HG03378 (cell line): Measurements from ENCODE around the gene CAMKMT.

Source experiments
- ATAC-seq: cut with Tn5 transposase; IDR thresholded peaks from one replicate; pipeline ENCODE4 v1.9.1; 2021; ENCODE audit warnings: mild to moderate bottlenecking, moderate library complexity; ENCODE audit not compliant: unreplicated experiment

CAMKMT gene

DNA sequence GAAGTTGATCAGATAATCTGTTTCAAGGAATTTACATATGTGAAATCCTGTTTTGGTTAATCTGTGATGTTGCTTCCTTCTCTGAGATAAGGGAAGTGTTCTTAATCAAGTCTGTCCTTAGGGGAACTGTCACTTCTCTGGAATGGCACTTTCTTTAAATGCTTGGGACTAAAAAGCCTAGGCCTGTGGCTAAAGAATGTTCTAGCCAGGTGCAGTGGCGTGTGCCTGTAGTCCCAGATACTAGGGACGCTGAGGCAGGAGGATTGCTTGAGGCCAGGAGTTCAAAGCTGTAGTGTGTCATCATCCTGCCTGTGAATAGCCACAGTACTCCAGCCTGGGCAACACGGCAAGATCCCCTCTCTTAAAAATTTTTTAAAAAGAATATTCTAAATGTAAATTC, 362.2 kb downstream of the CAMKMT start:
- no peak for ATAC-seq

DNA sequence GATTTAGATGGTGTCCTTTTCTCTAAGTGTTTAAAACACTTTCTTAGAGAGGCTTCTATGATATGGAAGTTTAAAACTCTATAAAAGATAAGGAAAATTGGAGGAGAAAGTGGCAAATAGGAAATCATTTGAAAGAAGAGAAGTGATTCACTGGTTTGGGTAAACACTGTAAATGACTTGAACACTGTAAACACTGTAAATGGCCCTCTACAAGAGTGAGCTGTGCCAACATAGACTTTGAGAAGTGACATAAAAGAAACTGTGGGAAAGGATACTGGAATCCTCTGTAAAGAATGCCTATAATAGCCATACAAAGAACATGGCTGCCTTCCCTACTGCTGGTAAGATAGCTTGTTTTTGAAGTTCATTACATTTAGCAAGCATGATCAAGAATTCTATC, 368.8 kb downstream of the CAMKMT start:
- ATAC-seq = no peak

GRCh38 chr2:44731505-44731904, 369.8 kb downstream of the CAMKMT start:
- peak; percentile 89 for ATAC-seq

- no peak for ATAC-seq
Measured at GRCh38 chr2:44736270-44736942, 374.7 kb downstream of the CAMKMT start.

GRCh38 chr2:44740678-44741077, 378.9 kb downstream of the CAMKMT start:
- ATAC-seq = no peak

DNA sequence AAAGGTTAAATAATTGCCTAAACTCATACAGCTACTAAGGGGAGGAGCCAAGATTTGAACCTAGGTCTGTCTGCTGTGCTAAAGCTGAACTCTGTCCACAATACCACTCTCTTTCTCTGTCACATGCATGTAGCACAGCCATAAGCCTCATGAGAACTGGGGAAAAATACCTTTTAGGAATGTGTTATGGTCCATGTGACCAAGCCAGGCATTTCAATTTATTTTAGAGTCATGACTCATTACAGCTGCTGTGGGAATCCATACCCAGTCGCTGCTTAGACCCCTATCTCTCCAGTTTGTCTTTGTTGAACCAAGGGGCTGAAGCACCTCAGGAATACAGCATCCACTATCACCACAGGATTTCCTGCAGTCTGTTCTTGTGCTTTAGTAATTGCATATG, 379.8 kb downstream of the CAMKMT start:
- ATAC-seq = no peak

GRCh38 chr2:44742057-44742456, 380.3 kb downstream of the CAMKMT start:
- no peak for ATAC-seq

GRCh38 chr2:44743473-44743872, 381.7 kb downstream of the CAMKMT start:
- ATAC-seq = no peak

- no peak for ATAC-seq
Measured at GRCh38 chr2:44744961-44745892, 383.5 kb downstream of the CAMKMT start.

DNA sequence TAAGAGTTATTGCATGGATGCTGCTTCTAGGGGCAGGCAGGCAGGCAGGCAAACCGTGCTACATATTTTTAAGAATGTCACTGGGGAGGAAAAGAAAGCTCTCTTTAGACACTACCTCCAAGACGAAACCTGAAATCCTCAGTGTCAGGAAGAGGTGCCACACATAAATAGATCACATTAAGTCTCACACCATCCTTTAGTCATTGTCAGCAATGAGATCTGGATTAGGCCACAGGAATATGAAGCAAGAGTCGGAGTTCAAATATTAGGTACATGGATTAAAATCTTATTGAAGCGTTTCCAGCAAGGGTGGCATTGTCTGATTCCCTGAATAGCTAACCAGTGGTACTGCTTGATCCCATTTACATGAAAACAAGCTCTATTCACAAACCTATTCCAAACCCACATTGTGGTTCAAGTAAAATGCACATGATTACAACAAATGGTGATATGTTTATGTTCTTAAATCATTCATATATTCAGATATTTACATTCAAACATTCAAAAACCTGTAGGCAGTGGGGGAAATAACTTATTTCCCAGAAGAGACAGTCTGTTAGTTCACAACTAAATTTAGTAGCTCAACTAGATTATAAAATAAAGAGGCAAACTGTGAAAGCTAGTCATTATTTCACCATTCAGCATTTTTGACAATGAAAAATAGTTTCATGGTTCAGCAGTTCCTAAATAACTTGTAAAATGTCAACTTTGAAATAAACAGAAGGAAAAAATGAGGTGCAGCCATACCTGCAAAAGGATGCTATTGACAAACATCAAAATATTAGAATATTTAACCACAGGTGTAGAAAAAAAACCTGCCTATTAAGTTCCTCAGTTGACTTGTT, 384.4 kb downstream of the CAMKMT start:
- no peak for ATAC-seq

- no peak for ATAC-seq
Measured at GRCh38 chr2:44746856-44747615, 385.3 kb downstream of the CAMKMT start.

DNA sequence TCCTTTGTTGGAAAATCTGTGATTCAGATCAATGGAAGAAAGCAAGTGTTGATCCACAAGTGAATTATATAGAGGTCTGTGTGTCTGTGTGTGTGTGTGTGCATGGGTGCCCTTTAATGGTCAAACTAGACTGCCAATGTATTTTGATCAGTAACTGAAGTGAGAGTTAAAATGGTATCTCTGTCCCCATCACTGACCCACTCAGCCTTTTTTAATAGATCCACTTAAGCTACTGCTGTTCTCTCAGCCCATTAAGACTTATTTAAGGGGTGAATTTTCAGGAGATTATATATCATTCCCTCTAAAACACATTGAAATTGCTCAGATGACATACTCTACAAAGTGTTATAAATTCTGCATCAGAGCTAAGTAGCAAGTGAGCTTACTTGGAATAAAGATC, 386.0 kb downstream of the CAMKMT start:
- ATAC-seq = no peak

DNA sequence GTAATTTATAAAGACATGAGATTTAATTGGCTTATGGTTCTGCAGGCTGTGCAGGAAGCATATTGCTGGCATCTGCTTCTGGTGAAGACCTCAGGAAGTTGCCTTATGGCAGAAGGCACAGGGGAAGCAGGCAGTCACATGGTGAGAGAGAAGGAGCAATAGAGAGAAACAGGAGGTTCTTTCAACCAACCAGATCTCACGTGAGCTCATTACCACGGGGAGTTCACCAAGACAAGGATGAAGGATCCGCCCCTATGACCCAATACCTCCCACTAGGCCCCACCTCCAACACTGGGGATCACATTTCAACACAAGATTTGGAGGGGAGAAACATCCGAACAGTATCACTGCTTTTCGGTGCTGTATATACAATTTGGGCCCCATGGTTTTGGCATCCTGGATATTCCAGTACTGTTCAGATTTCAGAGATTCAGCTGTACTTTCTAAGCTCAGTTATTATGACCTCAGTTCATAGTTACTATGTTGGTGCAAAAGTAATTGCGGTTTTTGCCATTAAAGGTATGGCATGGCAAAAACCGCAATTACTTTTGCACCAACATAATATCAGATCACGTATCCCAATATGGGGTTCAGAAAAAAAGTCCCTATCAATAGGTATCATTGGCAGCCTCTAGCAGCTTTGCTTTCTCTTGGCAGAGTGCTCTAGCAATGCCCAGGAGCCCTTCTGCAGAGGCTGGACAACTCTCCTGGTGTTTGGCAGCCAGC, 390.2 kb downstream of the CAMKMT start:
- no peak for ATAC-seq

GRCh38 chr2:44752761-44753160, 391.0 kb downstream of the CAMKMT start:
- ATAC-seq = no peak

DNA sequence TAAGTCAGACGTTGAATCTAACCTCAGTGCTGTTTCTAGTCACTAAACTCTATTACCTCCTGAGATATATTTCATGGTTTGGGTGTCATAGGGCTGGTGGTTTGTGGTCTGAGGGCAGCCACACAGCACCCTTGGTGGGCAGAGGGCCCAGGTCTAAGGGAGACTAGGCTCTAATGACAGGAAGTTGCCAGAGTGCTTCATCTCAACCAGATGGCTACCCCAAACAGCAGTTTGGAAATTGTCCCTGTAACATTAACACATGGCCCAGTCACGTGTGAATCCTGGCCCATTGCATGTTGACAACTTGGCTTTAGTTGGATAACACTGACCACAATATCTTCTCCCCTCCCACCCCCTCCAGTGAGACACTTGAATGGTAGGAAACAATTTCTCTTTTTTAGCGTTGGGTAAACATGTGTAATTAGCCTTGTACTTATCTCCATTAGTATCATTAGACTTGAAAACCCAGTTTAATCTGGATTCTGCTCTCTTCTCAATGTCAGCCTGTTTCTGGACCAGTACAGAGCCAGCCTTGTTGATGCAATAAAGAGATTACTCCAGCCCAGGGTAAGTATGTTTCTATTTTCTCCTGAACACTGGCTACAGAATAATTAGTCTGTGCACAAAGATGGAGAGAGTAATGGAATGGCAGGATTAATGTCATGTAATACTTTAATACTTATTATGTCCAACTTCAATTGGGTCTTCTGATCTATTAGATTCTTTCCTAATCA, 392.0 kb downstream of the CAMKMT start:
- ATAC-seq = peak; percentile 82

DNA sequence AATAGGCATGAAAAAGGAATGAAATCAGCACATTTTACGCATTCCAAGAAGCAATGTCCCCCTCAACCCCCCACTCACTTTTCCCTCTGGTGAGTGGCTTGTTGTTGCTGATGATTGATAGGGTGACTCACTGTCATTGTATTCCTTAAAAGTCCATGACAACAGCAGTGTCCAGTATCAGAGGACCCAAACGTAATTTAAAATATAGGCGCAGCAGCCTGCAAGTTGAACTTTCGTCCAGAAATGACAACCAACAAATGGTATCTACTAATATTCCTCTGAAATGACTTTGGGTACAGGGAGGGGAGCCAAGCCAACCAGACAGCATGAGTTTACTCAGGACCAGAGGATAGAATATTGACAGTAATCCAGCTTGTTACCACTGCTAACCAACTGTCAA, 396.8 kb downstream of the CAMKMT start:
- ATAC-seq = no peak

GRCh38 chr2:44759823-44760222, 398.1 kb downstream of the CAMKMT start:
- ATAC-seq = no peak

DNA sequence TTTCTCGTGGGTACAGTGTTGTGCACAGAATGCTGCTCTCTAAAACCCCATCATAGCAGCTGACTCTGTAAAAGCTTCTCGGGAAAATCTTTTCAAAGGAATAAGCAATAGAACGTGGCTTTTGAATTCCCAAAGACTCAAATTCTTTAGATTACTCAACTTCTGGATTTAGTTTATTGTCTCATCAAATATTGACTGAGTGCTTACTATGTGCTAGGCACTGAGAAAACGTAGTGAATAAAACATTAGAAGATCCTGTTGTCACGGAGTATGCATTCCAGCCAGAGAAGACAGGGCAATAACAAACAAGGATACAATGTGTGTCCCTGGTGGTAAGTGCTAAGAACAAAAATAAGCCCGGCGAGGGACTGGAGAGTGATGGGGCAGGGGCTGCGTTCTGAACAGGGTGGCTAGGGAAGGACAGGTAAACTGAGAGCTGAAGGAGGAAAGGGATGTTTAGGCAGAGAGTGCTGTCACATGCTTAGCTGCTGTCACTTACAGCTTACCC, 401.6 kb downstream of the CAMKMT start:
- no peak for ATAC-seq

DNA sequence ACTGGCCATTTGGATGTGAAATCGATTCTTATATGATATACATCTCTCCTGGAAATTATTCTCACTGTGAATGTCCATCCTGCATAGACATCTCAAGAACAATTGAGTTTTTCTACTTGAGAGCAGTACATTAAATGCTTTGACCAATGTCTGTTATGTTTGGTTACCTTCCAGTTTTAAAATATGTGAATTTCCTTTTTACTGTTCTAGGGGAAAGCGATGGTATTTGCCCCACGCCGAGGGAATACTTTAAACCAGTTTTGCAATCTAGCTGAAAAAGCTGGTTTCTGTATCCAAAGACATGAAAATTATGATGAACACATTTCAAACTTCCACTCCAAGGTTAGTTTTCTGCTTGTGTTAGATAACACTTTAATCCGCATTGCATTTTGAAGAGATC, 404.5 kb downstream of the CAMKMT start:
- ATAC-seq = no peak
